ENCODE data around the gene KIF11. TPM values are rescaled to one million over a fixed set of nuclear protein-coding genes. Genes with fewer than 3 reads are reported as not detected.

Gene KIF11
- total RNA-seq, 1 experiment from 2014 or later: 44.2 TPM

- Histone ChIP-seq H3K36me3 (replicated peaks; ENCODE audit: control insufficient read depth, insufficient read depth, low read length) (no peaks in the 10 kb centered on the region), H3K27me3 (ENCODE audit: control insufficient read depth, insufficient read depth, low read length) (no peaks in the 10 kb centered on the region; the same call in 1 of the 2 replicates), H3K4me3 (ENCODE audit: insufficient read depth, low read depth, low read length) (no peak overlapping the region)
- no peak for DNase-seq
Observed at GRCh38 chr10:92681306-92681834, 88.4 kb downstream of the KIF11 start.

DNA sequence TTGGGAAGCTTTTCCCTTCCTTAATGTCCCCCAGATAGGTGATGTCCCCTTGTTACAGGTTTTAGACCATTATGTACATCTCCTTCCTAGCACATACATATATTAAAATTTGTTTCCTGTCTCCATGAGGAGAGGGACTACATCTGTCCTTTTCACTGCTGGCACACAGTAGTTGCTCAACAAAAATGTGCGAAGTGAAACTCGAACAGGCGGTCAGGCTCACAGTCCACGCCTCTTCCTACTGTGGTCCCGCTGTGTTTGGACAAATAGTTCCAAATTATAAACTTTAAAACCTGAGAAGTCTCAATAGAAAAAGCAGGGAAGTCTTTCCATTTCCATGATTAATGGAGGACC is 95.6 kb downstream of the KIF11 start:
- DNase-seq: no peak
- H3K27me3 ChIP-seq (ENCODE audit: control insufficient read depth, insufficient read depth, low read length): peaks cover 58% of the 10 kb centered on the region
- no peaks in the 10 kb centered on the region for H3K36me3 ChIP-seq (replicated peaks; ENCODE audit: control insufficient read depth, insufficient read depth, low read length)
- H3K4me3 ChIP-seq (ENCODE audit: insufficient read depth, low read depth, low read length): peak overlapping the region; percentile 51

GRCh38 chr10:92688927-92689662 is 96.2 kb downstream of the KIF11 start:
- H3K4me3 ChIP-seq (ENCODE audit: insufficient read depth, low read depth, low read length): peak overlapping the region; percentile 51
- H3K36me3 ChIP-seq (replicated peaks; ENCODE audit: control insufficient read depth, insufficient read depth, low read length): no peaks in the 10 kb centered on the region
- peaks cover 64% of the 10 kb centered on the region for H3K27me3 ChIP-seq (ENCODE audit: control insufficient read depth, insufficient read depth, low read length)
- DNase-seq: peak; percentile 73

- H3K36me3 ChIP-seq (replicated peaks; ENCODE audit: control insufficient read depth, insufficient read depth, low read length): no peaks in the 10 kb centered on the region
- peak within 1 kb of the TSS; percentile 57 for H3K4me3 ChIP-seq (ENCODE audit: insufficient read depth, low read depth, low read length)
- peak; percentile 93 for DNase-seq
- peaks cover 70% of the 10 kb centered on the region for H3K27me3 ChIP-seq (ENCODE audit: control insufficient read depth, insufficient read depth, low read length)
Observed at GRCh38 chr10:92689663-92690210, 96.8 kb downstream of the KIF11 start, which contains the start of gene HHEX. Gene HHEX (plus strand): TSS chr10:92689955. CDS start chr10:92689987, 32 bp downstream.

DNA sequence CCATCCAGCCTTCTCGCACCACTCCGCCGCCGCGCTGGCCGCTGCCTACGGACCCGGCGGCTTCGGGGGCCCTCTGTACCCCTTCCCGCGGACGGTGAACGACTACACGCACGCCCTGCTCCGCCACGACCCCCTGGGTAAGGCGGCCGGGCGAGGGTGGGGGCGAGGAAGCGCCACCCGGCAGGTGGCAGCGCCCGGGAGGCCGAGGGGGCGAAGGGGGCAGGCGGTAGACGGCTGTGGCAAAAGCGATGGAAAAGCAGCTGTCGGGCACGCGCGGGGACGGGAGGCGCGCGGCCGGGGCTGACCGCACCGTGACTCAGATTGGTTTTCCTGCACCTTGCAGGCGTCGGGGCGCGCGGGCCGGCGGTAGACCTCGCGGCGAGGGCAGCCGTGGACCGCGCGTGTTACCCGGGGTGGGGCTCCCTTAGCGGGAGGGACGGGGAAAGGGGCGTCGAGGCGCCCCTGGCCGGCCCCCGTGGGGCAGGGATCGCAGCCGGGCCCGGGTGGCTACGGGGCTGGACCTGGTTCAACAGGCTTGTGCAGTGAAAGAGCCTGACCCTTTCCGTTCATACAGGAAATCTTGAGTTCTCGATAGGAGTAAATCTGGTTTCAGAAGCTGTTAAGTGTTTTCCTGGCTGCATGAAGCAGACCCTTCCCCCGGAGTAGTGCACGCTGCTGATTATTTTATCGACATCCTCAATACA is 97.4 kb downstream of the KIF11 start:
- Histone ChIP-seq H3K27me3 (ENCODE audit: control insufficient read depth, insufficient read depth, low read length) (peaks cover 76% of the 10 kb centered on the region), H3K4me3 (ENCODE audit: insufficient read depth, low read depth, low read length) (peak overlapping the region; percentile 57), H3K36me3 (replicated peaks; ENCODE audit: control insufficient read depth, insufficient read depth, low read length) (no peaks in the 10 kb centered on the region)
- DNase-seq: peak; percentile 77

DNA sequence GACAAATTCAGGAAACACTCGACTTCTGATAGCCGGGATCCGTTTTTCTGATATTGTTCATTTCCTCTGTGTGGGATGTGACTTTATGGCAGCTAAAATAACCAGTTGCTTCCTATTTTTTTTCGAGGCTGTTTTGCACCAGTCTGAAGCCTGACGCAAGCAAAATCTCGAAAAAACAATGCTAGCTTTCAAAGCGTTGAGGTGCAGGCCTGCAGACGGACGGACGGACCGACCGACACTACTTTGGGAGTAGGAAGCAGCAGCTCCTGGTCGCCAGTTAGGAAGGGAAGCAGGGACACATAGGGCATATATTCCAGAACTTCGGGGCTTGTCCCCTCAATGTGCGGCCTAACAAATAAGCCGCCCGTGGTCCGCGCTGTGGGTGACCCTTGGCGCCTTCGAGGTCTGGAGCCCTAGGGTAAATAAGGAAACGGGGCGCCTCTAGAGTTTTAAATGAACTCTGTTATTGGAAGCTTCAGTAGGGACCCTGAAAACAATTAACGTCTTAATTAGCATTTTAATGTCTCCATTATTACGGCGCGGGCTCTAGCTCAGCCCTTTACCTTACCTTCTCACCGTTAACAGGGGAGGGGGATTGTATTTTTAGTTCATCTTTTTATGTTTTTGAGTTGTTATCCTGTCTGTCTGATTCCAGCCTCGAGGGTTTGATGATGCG is 98.1 kb downstream of the KIF11 start:
- Histone ChIP-seq H3K4me3 (ENCODE audit: insufficient read depth, low read depth, low read length) (peak overlapping the region; percentile 57), H3K36me3 (replicated peaks; ENCODE audit: control insufficient read depth, insufficient read depth, low read length) (no peaks in the 10 kb centered on the region), H3K27me3 (ENCODE audit: control insufficient read depth, insufficient read depth, low read length) (peaks cover 83% of the 10 kb centered on the region)
- DNase-seq: peak; percentile 72

DNA sequence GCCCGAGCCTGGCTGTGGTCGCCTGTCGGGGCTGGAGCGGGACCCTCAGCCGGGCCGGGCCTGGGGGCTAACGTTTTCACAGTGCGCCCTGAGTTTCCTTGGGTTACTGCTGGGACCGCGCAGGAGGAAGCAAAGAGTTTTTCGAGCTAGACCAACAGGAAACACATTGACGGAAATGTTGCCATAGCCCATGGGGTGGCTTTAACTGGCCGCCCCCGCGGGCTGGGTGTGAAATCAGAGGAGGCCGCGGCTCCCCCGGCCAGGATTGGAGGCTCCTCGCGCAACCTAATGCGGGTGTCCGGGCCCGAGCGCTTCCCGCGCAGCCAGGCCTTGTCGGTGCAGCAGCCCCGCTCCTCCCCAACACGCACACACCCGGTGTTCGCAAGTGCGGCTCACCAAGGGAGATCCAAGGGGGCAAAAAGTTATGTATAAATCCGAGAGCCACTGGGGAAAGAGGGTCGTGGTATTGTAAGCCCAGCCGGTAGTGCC is 98.7 kb downstream of the KIF11 start:
- peaks cover 89% of the 10 kb centered on the region for H3K27me3 ChIP-seq (ENCODE audit: control insufficient read depth, insufficient read depth, low read length)
- DNase-seq: peak; percentile 77
- H3K36me3 ChIP-seq (replicated peaks; ENCODE audit: control insufficient read depth, insufficient read depth, low read length): no peaks in the 10 kb centered on the region
- H3K4me3 ChIP-seq (ENCODE audit: insufficient read depth, low read depth, low read length): peak overlapping the region; percentile 57

GRCh38 chr10:92692080-92692671 is 99.2 kb downstream of the KIF11 start:
- Histone ChIP-seq H3K4me3 (ENCODE audit: insufficient read depth, low read depth, low read length) (peak overlapping the region; percentile 57), H3K27me3 (ENCODE audit: control insufficient read depth, insufficient read depth, low read length) (peaks cover 93% of the 10 kb centered on the region), H3K36me3 (replicated peaks; ENCODE audit: control insufficient read depth, insufficient read depth, low read length) (no peaks in the 10 kb centered on the region)
- DNase-seq: peak; percentile 72

DNA sequence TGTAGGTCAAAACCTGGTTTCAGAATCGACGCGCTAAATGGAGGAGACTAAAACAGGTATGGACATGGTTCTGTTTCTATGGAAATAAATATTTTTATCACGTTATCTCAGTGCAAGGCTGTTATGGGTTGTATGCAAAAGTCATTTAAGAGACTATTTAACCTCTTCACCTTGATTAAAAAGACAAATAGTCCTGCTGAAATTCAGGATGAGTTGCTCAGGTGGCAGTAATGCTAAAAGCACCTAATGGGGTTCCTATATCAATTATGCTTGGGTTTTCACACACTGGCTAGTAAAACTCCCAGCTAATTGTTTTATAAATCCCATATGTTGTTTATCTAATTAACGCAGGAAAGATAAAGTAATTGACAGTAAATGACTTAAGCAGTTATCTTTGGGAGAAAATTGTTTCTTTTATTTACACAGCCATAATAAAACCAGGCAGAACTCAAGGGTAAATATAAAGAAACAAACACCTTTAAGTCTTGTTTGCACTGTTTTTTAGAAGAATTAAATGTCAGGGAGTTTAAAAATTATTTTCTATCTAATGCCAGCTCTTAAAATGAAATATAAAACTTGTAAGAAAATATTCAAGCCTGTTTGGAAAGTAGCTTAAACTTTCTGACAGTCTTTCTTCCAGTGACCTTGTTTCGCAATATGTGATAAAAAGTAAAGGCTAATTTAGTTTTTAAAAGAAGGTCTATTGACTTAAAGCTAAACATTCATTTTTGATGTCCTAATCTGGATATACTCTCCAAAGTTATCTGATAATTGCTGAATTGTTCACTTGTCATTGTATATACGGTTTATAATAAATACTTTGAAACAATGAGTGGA is 100.0 kb downstream of the KIF11 start:
- no peak for DNase-seq
- H3K4me3 ChIP-seq (ENCODE audit: insufficient read depth, low read depth, low read length): peak overlapping the region; percentile 57
- H3K27me3 ChIP-seq (ENCODE audit: control insufficient read depth, insufficient read depth, low read length): peaks cover 96% of the 10 kb centered on the region
- no peaks in the 10 kb centered on the region for H3K36me3 ChIP-seq (replicated peaks; ENCODE audit: control insufficient read depth, insufficient read depth, low read length)

DNA sequence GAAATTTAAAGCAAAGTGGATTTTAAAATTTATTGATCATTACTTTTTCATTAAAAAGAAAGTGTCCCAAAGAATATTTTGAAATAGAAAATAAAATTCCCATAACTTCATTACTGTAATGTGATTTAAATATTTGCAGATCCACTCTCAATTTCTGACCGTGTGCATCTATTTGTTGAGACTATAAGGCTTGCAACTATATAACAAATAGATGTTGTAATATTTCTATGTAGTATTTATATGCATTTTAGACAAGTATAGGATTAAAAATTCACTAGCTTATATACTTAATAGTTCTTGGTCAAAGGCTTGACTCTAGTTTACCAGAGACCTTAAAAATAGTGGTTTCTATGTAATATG is 100.6 kb downstream of the KIF11 start:
- no peak for DNase-seq
- Histone ChIP-seq H3K36me3 (replicated peaks; ENCODE audit: control insufficient read depth, insufficient read depth, low read length) (no peaks in the 10 kb centered on the region), H3K27me3 (ENCODE audit: control insufficient read depth, insufficient read depth, low read length) (peaks cover 96% of the 10 kb centered on the region), H3K4me3 (ENCODE audit: insufficient read depth, low read depth, low read length) (no peak overlapping the region)

- Histone ChIP-seq H3K4me3 (ENCODE audit: insufficient read depth, low read depth, low read length) (peak overlapping the region; percentile 50), H3K36me3 (replicated peaks; ENCODE audit: control insufficient read depth, insufficient read depth, low read length) (no peaks in the 10 kb centered on the region), H3K27me3 (ENCODE audit: control insufficient read depth, insufficient read depth, low read length) (peaks cover 83% of the 10 kb centered on the region)
- peak; percentile 82 for DNase-seq
Observed at GRCh38 chr10:92695679-92696605, 103.0 kb downstream of the KIF11 start.

DNA sequence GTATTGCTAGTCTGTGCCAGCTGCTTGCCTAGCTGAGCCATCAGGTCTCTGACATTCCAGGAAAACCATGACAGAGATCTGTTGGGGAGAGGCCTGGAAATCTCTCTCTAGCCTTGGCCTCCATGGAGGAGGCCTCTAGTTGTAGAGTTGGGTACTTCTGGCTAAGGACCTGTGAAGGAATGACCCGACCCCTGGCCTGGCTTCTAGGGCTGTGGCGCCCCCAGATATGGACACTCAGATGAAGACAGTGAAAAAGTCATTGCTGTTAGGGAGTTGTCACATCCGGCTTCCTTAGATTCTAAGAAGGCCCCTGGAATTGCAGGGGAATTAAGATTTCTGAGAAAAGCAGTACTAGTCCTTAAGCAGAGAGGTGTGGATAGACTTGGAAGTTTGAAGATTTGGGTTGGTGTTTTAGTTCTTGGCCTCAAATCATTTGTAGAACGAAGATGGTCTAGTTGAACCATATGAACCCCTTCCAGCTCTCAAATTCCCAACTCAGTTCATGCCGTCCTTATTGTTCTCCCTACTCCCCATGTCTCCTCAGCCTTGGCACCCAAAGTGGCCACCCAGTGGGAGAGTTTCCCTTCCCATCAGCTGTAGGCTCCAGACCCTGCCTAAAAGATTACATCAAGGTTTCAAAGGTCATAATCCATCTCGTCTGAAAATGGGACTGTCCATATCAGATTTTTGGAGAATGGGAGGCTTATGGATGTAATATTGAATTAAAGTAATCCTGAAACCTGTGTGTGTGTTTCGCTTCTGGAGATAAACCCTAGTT is 103.9 kb downstream of the KIF11 start:
- peak; percentile 58 for DNase-seq
- peaks cover 78% of the 10 kb centered on the region for H3K27me3 ChIP-seq (ENCODE audit: control insufficient read depth, insufficient read depth, low read length)
- H3K36me3 ChIP-seq (replicated peaks; ENCODE audit: control insufficient read depth, insufficient read depth, low read length): no peaks in the 10 kb centered on the region
- peak overlapping the region; percentile 50; the same call in 1 of the 2 replicates for H3K4me3 ChIP-seq (ENCODE audit: insufficient read depth, low read depth, low read length)

All from H7 (cell line).